ENCODE measurements around the gene RHO.
"Not testable (repeated sequence)": the region's sequence is repeated elsewhere in the genome, so short reads cannot be mapped to it uniquely, and the experiment has no call there.

Gene RHO

GRCh38 chr3:129522953-129523352 lies 5.5 kb upstream of the RHO start:
- DNase-seq: no peak

- DNase-seq: no peak
Observed at GRCh38 chr3:129524081-129524480, 4.4 kb upstream of the RHO start.

- DNase-seq: peak; percentile 20
Observed at GRCh38 chr3:129525341-129525968, 3.0 kb upstream of the RHO start.

GRCh38 chr3:129526121-129526900 lies 2.1 kb upstream of the RHO start:
- DNase-seq: no peak

- no peak for DNase-seq
Observed at GRCh38 chr3:129527262-129527661, 1.2 kb upstream of the RHO start.

GRCh38 chr3:129529436-129530210 lies 1.2 kb downstream of the RHO start:
- no peak for DNase-seq

- no peak for DNase-seq
Observed at GRCh38 chr3:129530251-129530791, 1.9 kb downstream of the RHO start.

- no peak for DNase-seq
Observed at GRCh38 chr3:129530821-129531220, 2.4 kb downstream of the RHO start.

GRCh38 chr3:129531699-129532098 lies 3.3 kb downstream of the RHO start:
- no peak for DNase-seq

- DNase-seq: no peak
Observed at GRCh38 chr3:129532261-129532660, 3.8 kb downstream of the RHO start.

GRCh38 chr3:129533406-129533805 lies 5.0 kb downstream of the RHO start:
- DNase-seq: no peak

- DNase-seq: no peak
Observed at GRCh38 chr3:129534428-129535027, 6.1 kb downstream of the RHO start.

- no peak for DNase-seq
Observed at GRCh38 chr3:129535075-129535474, 6.6 kb downstream of the RHO start.

- no peak for DNase-seq
Observed at GRCh38 chr3:129536374-129536667, 7.9 kb downstream of the RHO start.

- DNase-seq: no peak
Observed at GRCh38 chr3:129536804-129537203, 8.4 kb downstream of the RHO start.

- no peak for DNase-seq
Observed at GRCh38 chr3:129539206-129539605, 10.8 kb downstream of the RHO start.

- DNase-seq: no peak
Observed at GRCh38 chr3:129540776-129541516, 12.5 kb downstream of the RHO start.

GRCh38 chr3:129542747-129543146 lies 14.3 kb downstream of the RHO start:
- no peak for DNase-seq

- no peak for DNase-seq
Observed at GRCh38 chr3:129543156-129543790, 14.8 kb downstream of the RHO start, which contains the start of gene H1-8. H1-8 (plus strand) TSS chr3:129543175; CDS start chr3:129543219, 44 bp downstream.

GRCh38 chr3:129543999-129544398 lies 15.6 kb downstream of the RHO start:
- no peak for DNase-seq

GRCh38 chr3:129545951-129546350 lies 17.5 kb downstream of the RHO start:
- DNase-seq: not testable (repeated sequence)

- no peak for DNase-seq
Observed at GRCh38 chr3:129547241-129547640, 18.8 kb downstream of the RHO start.
